Brain microvascular endothelial cell (primary cell): Measurements from ENCODE around the gene ME1.

Source experiments
- DNase-seq: peaks from one replicate; pipeline ENCODE4 v3.0.0-alpha.2; 2020
- H3K27ac ChIP-seq: fragments of 250-450 bp; sonication (Bioruptor Pico); 2 replicates; pipeline ENCODE4 v1.5.1; 2020; ENCODE audit warnings: mild to moderate bottlenecking, moderate library complexity
- H3K27me3 ChIP-seq: fragments of 250-450 bp; sonication (Bioruptor Pico); replicated peaks from 2 replicates; pipeline ENCODE4 v1.5.1; 2020; ENCODE audit warnings: mild to moderate bottlenecking
- H3K36me3 ChIP-seq: fragments of 250-450 bp; sonication (Bioruptor Pico); replicated peaks from 2 replicates; pipeline ENCODE4 v1.5.1; 2020; ENCODE audit warnings: mild to moderate bottlenecking
- H3K4me3 ChIP-seq: 2 replicates; pipeline ENCODE4 v1.5.1; 2011; ENCODE audit warnings: low read depth, mild to moderate bottlenecking, control low read depth, low read length, moderate library complexity
- in situ Hi-C: cut with HindIII; loops from 2 replicates; pipeline ENCODE4 v1.10.0; 2017; ENCODE audit warnings: low sequenced_read_pairs, low pct_ligation_motif_present
- TF ChIP-seq, protein P1 (sequence below): IDR thresholded peaks from 2 replicates; pipeline ENCODE4 v1.5.1; 2011; ENCODE audit warnings: low read depth, mild to moderate bottlenecking, moderate library complexity, low read length, control low read depth, inconsistent platforms; ENCODE audit errors: missing control alignments

Gene ME1

GRCh38 chr6:83180426-83180950 is 250.4 kb downstream of the ME1 start:
- TF ChIP-seq, protein P1, sequence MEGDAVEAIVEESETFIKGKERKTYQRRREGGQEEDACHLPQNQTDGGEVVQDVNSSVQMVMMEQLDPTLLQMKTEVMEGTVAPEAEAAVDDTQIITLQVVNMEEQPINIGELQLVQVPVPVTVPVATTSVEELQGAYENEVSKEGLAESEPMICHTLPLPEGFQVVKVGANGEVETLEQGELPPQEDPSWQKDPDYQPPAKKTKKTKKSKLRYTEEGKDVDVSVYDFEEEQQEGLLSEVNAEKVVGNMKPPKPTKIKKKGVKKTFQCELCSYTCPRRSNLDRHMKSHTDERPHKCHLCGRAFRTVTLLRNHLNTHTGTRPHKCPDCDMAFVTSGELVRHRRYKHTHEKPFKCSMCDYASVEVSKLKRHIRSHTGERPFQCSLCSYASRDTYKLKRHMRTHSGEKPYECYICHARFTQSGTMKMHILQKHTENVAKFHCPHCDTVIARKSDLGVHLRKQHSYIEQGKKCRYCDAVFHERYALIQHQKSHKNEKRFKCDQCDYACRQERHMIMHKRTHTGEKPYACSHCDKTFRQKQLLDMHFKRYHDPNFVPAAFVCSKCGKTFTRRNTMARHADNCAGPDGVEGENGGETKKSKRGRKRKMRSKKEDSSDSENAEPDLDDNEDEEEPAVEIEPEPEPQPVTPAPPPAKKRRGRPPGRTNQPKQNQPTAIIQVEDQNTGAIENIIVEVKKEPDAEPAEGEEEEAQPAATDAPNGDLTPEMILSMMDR = no peak
- H3K27ac ChIP-seq = no peak overlapping the region
- H3K4me3 ChIP-seq = no peak overlapping the region
- no peaks in the 10 kb centered on the region for H3K27me3 ChIP-seq
- peaks cover 75% of the 10 kb centered on the region for H3K36me3 ChIP-seq
- DNase-seq = no peak
- in situ Hi-C loops = no loop called here

GRCh38 chr6:83176246-83176645 is 254.6 kb downstream of the ME1 start:
- in situ Hi-C loops = no loop called here
- Histone ChIP-seq H3K36me3 (peaks cover 81% of the 10 kb centered on the region), H3K27ac (no peak overlapping the region), H3K4me3 (no peak overlapping the region), H3K27me3 (no peaks in the 10 kb centered on the region)
- TF ChIP-seq, protein P1 = no peak
- no peak for DNase-seq

- TF ChIP-seq, protein P1 = no peak
- no peaks in the 10 kb centered on the region for H3K27me3 ChIP-seq
- no peak for DNase-seq
- no peak overlapping the region for H3K4me3 ChIP-seq
- H3K36me3 ChIP-seq = peaks cover 86% of the 10 kb centered on the region
- in situ Hi-C loops = no loop called here
- H3K27ac ChIP-seq = no peak overlapping the region
These were observed 261.3 kb downstream of the ME1 start for GRCh38 chr6:83169511-83169910.

DNA sequence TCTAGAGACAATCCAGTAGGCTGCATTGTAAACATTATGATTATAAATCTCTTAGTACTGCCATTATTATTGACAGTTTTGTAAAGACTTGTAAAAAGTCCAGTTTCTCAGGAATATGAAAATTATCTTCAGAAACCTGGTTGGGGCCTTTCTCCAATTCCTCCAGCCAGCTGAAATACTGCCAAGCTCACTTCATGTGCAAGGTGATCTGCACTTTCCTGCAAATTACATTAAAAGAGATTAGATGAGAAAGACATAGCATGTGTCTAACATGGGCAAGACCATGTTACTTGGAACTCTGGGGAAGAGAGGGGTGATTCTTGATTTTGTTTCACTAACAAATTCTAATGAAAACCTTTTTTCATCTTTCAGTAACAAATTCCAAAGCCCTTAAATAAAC is 261.7 kb downstream of the ME1 start:
- TF ChIP-seq, protein P1 = no peak
- Histone ChIP-seq H3K4me3 (no peak overlapping the region), H3K27me3 (no peaks in the 10 kb centered on the region), H3K36me3 (peaks cover 83% of the 10 kb centered on the region), H3K27ac (no peak overlapping the region)
- no peak for DNase-seq
- in situ Hi-C loops = no loop called here

GRCh38 chr6:83168556-83168955 is 262.3 kb downstream of the ME1 start:
- H3K27ac ChIP-seq = no peak overlapping the region
- in situ Hi-C loops = no loop called here
- no peak overlapping the region for H3K4me3 ChIP-seq
- TF ChIP-seq, protein P1 = no peak
- peaks cover 78% of the 10 kb centered on the region for H3K36me3 ChIP-seq
- no peaks in the 10 kb centered on the region for H3K27me3 ChIP-seq
- DNase-seq = no peak

DNA sequence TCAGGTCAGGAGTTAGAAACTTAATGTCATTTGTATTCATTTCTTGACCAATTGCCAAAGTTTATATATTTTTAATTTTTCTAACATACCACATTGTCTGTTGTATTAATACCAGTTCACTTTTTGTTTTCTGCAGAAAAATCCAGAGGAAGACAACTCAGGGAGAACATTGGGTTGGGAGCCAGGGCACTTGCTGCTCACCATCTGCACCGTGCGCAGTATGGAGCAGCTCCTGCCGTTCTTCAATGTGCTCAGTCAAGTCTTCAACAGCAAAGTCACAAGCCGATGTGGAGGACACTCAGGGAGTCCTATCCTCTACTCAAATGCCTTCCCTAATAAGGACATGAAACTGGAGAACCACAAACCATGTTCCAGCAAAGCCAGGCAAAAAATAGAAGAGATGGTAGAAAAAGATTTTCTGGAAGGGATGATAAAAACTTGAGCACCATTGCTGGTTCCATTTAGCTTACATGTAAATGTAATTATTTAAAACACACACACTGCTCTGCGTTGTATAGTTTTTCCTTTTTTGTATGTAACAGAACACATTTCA is 263.0 kb downstream of the ME1 start:
- in situ Hi-C loops = no loop called here
- TF ChIP-seq, protein P1 = no peak
- DNase-seq = no peak
- Histone ChIP-seq H3K4me3 (no peak overlapping the region), H3K27ac (no peak overlapping the region), H3K36me3 (peaks cover 71% of the 10 kb centered on the region), H3K27me3 (no peaks in the 10 kb centered on the region)
